Measurements from ENCODE around the gene OR4N5.
"Not testable (repeated sequence)": the region's sequence is repeated elsewhere in the genome, so short reads cannot be mapped to it uniquely, and the experiment has no call there.

DNA sequence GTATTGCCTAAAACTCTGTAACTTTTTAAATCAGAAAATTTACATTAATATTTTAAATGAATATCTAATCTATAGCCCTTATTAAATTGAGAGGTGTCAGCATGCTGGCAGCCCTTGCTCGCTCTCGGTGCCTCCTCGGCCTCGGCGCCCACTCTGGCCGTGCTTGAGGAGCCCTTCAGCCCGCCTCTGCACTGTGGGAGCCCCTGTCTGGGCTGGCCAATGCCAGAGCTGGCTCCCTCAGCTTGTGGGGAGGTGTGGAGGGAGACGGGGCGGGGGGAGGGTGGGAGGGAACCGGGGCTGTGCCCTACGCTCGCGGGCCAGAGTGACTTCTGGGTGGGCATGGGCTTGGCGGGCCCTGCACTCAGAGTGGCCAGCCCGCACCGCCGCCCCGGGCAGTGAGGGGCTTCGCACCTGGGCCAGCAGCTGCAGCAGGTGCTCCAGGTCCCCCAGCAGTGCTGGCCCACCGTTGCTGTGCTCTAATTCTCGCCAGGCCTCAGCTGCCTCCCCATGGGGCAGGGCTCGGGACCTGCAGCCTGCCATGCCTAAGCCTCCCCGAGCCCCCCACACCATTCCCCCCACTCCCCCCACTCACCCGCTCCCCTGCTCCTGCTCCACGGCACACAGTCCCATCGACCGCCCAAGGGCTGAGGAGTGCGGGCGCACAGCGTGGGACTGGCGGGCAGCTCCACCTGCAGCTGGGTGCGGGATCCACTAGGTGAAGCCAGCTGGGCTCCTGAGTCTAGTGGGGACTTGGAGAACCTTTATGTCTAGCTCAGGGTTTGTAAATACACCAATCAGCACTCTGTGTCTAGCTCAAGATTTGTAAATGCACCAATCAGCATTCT is 39.5 kb upstream of the OR4N5 start:
- TF ChIP-seq, protein P1, sequence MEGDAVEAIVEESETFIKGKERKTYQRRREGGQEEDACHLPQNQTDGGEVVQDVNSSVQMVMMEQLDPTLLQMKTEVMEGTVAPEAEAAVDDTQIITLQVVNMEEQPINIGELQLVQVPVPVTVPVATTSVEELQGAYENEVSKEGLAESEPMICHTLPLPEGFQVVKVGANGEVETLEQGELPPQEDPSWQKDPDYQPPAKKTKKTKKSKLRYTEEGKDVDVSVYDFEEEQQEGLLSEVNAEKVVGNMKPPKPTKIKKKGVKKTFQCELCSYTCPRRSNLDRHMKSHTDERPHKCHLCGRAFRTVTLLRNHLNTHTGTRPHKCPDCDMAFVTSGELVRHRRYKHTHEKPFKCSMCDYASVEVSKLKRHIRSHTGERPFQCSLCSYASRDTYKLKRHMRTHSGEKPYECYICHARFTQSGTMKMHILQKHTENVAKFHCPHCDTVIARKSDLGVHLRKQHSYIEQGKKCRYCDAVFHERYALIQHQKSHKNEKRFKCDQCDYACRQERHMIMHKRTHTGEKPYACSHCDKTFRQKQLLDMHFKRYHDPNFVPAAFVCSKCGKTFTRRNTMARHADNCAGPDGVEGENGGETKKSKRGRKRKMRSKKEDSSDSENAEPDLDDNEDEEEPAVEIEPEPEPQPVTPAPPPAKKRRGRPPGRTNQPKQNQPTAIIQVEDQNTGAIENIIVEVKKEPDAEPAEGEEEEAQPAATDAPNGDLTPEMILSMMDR (conservative IDR thresholded peaks at IDR 0.05; ENCODE audit: low read depth in 2 of 2) = not testable (repeated sequence)
- TF ChIP-seq REST (IDR thresholded peaks at IDR 0.05; ENCODE audit: unreplicated experiment); STAT1 (IDR thresholded peaks at IDR 0.05; ENCODE audit: unreplicated experiment); EZH2 (IDR thresholded peaks at IDR 0.05; ENCODE audit: low read depth, unreplicated experiment): not testable (repeated sequence)

All from GM23338 (cell line).